ENCODE results near the gene SYK.

SYK gene

GRCh38 chr9:90772386-90772785 is 29.2 kb upstream of the SYK start:
- no peak for TF ChIP-seq EZH2 (IDR thresholded peaks at IDR 0.05; ENCODE audit: borderline replicate concordance, low read depth, low read length, severe bottlenecking)
- no peak for TF ChIP-seq CTCF (IDR thresholded peaks at IDR 0.05; ENCODE audit: borderline replicate concordance, extremely low read depth, low read length, poor library complexity, severe bottlenecking)
- no peak overlapping the region for H3K4me2 ChIP-seq (ENCODE audit: insufficient read depth, low read length)

GRCh38 chr9:90773617-90774016 is 28.0 kb upstream of the SYK start:
- Histone ChIP-seq H3K4me3 (ENCODE audit: low read depth in 1 of 2, low read length in 2 of 2) (no peak overlapping the region), H2AFZ (ENCODE audit: low read depth, low read length) (no peak overlapping the region), H3K9me3 (ENCODE audit: insufficient read depth, low read length, severe bottlenecking) (no peaks in the 10 kb centered on the region), H3K27me3 (ENCODE audit: insufficient read depth, low read length, poor library complexity) (no peaks in the 10 kb centered on the region), H3K79me2 (ENCODE audit: insufficient read depth, low read length) (no peaks in the 10 kb centered on the region), H4K20me1 (ENCODE audit: insufficient read depth, low read length) (no peaks in the 10 kb centered on the region), H3K9ac (ENCODE audit: low read depth, low read length) (no peak overlapping the region), H3K27ac (ENCODE audit: low read length) (no peak overlapping the region), H3K4me2 (ENCODE audit: insufficient read depth, low read length) (no peak overlapping the region), H3K4me1 (ENCODE audit: insufficient read depth, low read length) (no peaks in the 10 kb centered on the region), H3K36me3 (ENCODE audit: insufficient read depth, low read length) (no peaks in the 10 kb centered on the region)
- no peak for ATAC-seq (ENCODE audit: insufficient read depth, low read depth)
- TF ChIP-seq EZH2 (IDR thresholded peaks at IDR 0.05; ENCODE audit: borderline replicate concordance, low read depth, low read length, severe bottlenecking) (no peak), CTCF (IDR thresholded peaks at IDR 0.05; ENCODE audit: borderline replicate concordance, extremely low read depth, low read length, poor library complexity, severe bottlenecking) (peak; percentile 35)
- DNase-seq: peak; percentile 6

More at GRCh38 chr9:90772386-90772785, 29.2 kb upstream of the SYK start:
- H3K9ac ChIP-seq (ENCODE audit: low read depth, low read length): no peak overlapping the region
- DNase-seq: no peak
- no peak overlapping the region for H3K4me3 ChIP-seq (ENCODE audit: low read depth in 1 of 2, low read length in 2 of 2)
- H3K9me3 ChIP-seq (ENCODE audit: insufficient read depth, low read length, severe bottlenecking): peaks cover 7% of the 10 kb centered on the region
- H3K4me1 ChIP-seq (ENCODE audit: insufficient read depth, low read length): no peaks in the 10 kb centered on the region
- H3K27ac ChIP-seq (ENCODE audit: low read length): no peak overlapping the region
- H4K20me1 ChIP-seq (ENCODE audit: insufficient read depth, low read length): no peaks in the 10 kb centered on the region
- no peaks in the 10 kb centered on the region for H3K79me2 ChIP-seq (ENCODE audit: insufficient read depth, low read length)
- no peaks in the 10 kb centered on the region for H3K36me3 ChIP-seq (ENCODE audit: insufficient read depth, low read length)
- H3K27me3 ChIP-seq (ENCODE audit: insufficient read depth, low read length, poor library complexity): no peaks in the 10 kb centered on the region
- ATAC-seq (ENCODE audit: insufficient read depth, low read depth): no peak
- H2AFZ ChIP-seq (ENCODE audit: low read depth, low read length): no peak overlapping the region

- Histone ChIP-seq H3K27me3 (ENCODE audit: insufficient read depth, low read length, poor library complexity) (no peaks in the 10 kb centered on the region), H3K4me2 (ENCODE audit: insufficient read depth, low read length) (no peak overlapping the region), H3K4me1 (ENCODE audit: insufficient read depth, low read length) (no peaks in the 10 kb centered on the region), H3K36me3 (ENCODE audit: insufficient read depth, low read length) (no peaks in the 10 kb centered on the region), H3K9me3 (ENCODE audit: insufficient read depth, low read length, severe bottlenecking) (no peaks in the 10 kb centered on the region), H2AFZ (ENCODE audit: low read depth, low read length) (no peak overlapping the region), H3K79me2 (ENCODE audit: insufficient read depth, low read length) (no peaks in the 10 kb centered on the region), H3K4me3 (ENCODE audit: low read depth in 1 of 2, low read length in 2 of 2) (no peak overlapping the region), H3K9ac (ENCODE audit: low read depth, low read length) (no peak overlapping the region), H4K20me1 (ENCODE audit: insufficient read depth, low read length) (no peaks in the 10 kb centered on the region), H3K27ac (ENCODE audit: low read length) (no peak overlapping the region)
- DNase-seq (no peak), ATAC-seq (ENCODE audit: insufficient read depth, low read depth) (no peak)
- TF ChIP-seq CTCF (IDR thresholded peaks at IDR 0.05; ENCODE audit: borderline replicate concordance, extremely low read depth, low read length, poor library complexity, severe bottlenecking) (no peak), EZH2 (IDR thresholded peaks at IDR 0.05; ENCODE audit: borderline replicate concordance, low read depth, low read length, severe bottlenecking) (no peak)
Measured at GRCh38 chr9:90774071-90774470, 27.5 kb upstream of the SYK start.

GRCh38 chr9:90774682-90775081 is 26.9 kb upstream of the SYK start:
- Histone ChIP-seq H3K4me2 (ENCODE audit: insufficient read depth, low read length) (no peak overlapping the region), H2AFZ (ENCODE audit: low read depth, low read length) (no peak overlapping the region), H3K9ac (ENCODE audit: low read depth, low read length) (no peak overlapping the region), H3K36me3 (ENCODE audit: insufficient read depth, low read length) (no peaks in the 10 kb centered on the region), H3K4me3 (ENCODE audit: low read depth in 1 of 2, low read length in 2 of 2) (no peak overlapping the region), H4K20me1 (ENCODE audit: insufficient read depth, low read length) (no peaks in the 10 kb centered on the region), H3K79me2 (ENCODE audit: insufficient read depth, low read length) (no peaks in the 10 kb centered on the region), H3K27ac (ENCODE audit: low read length) (no peak overlapping the region), H3K9me3 (ENCODE audit: insufficient read depth, low read length, severe bottlenecking) (no peaks in the 10 kb centered on the region), H3K4me1 (ENCODE audit: insufficient read depth, low read length) (no peaks in the 10 kb centered on the region), H3K27me3 (ENCODE audit: insufficient read depth, low read length, poor library complexity) (no peaks in the 10 kb centered on the region)
- TF ChIP-seq CTCF (IDR thresholded peaks at IDR 0.05; ENCODE audit: borderline replicate concordance, extremely low read depth, low read length, poor library complexity, severe bottlenecking) (no peak), EZH2 (IDR thresholded peaks at IDR 0.05; ENCODE audit: borderline replicate concordance, low read depth, low read length, severe bottlenecking) (no peak)
- ATAC-seq (ENCODE audit: insufficient read depth, low read depth) (no peak), DNase-seq (no peak)

All from DND-41 (cell line).